GM12878 (cell line): ENCODE data around the gene ITGB5. TPM values are rescaled to one million over a fixed set of nuclear protein-coding genes. Genes with fewer than 3 reads are reported as not detected.

Experiments
- ATAC-seq: fragments of 200-7000 bp; cut with Tn5 transposase; 3 replicates; pipeline ENCODE4 v1.9.1; 2020; ENCODE audit warnings: mild to moderate bottlenecking, moderate library complexity
- BruUV-seq: library from RNA; stranded (reverse); fragments of 400-500 nt; replicated peaks from 2 replicates; lab custom pipeline; 2021; lab: Mats Ljungman, UMichigan
- CTCF ChIA-PET: fragments of 300-600 bp; sonication (Branson Sonifier 250); formaldehyde crosslinking; extraction: SDS; loops from one replicate; lab custom pipeline; 2021; ENCODE audit warnings: inconsistent platforms; lab: Yijun Ruan, JAX
- POLR2A ChIA-PET: fragments of 350-600 bp; formaldehyde crosslinking; extraction: SDS; loops from one replicate; lab custom pipeline; 2021; ENCODE audit warnings: inconsistent platforms; lab: Charles Lee
- RAD21 ChIA-PET: fragments of 300-600 bp; sonication (Branson Sonifier 250); formaldehyde crosslinking; loops from one replicate; lab custom pipeline; 2023; ENCODE audit warnings: antibody characterized with exemption; ENCODE audit not compliant: unreplicated experiment; lab: Charles Lee
- SMC1A ChIA-PET: fragments of 300-600 bp; sonication (Branson Sonifier 250); formaldehyde crosslinking; loops from one replicate; lab custom pipeline; 2023; ENCODE audit not compliant: unreplicated experiment, uncharacterized antibody; lab: Charles Lee
- DNase-seq: peaks from one replicate; pipeline ENCODE4 v3.0.0-alpha.2; 2011; ENCODE audit warnings: low read depth, low spot score
- FAIRE-seq: peaks from 3 replicates; lab custom pipeline; 2011; peaks lifted over from hg19 to GRCh38; lab: Jason Lieb, UNC
- H2AFZ ChIP-seq: 2 replicates; pipeline ENCODE4 v1.6.0; 2011; ENCODE audit warnings: low read depth, low read length, control low read depth; ENCODE audit not compliant: control insufficient read depth
- H3K27ac ChIP-seq: 2 replicates; pipeline ENCODE4 v1.5.1; 2011; ENCODE audit warnings: control low read depth; ENCODE audit not compliant: control insufficient read depth, insufficient read depth
- H3K27me3 ChIP-seq, 2 experiments: replicated peaks in 1 of 2; 2 replicates each; pipeline versions ENCODE4 v1.6.0 to v1.6.1; 2011; ENCODE audit warnings: low read length in 1 of 2; ENCODE audit not compliant: control insufficient read depth in 2 of 2, insufficient read depth in 2 of 2
- H3K36me3 ChIP-seq, 2 experiments: 2 replicates each; pipeline ENCODE4 v1.5.1; 2011; ENCODE audit warnings: low read length in 1 of 2; ENCODE audit not compliant: control insufficient read depth in 2 of 2, insufficient read depth in 2 of 2
- H3K4me1 ChIP-seq: 2 replicates; pipeline ENCODE4 v1.6.1; 2011; ENCODE audit warnings: mild to moderate bottlenecking, low read length, moderate library complexity, mixed read lengths; ENCODE audit not compliant: control insufficient read depth, insufficient read depth
- H3K4me2 ChIP-seq: 2 replicates; pipeline ENCODE4 v1.6.0; 2011; ENCODE audit warnings: control low read depth; ENCODE audit not compliant: control insufficient read depth, insufficient read depth
- H3K4me3 ChIP-seq: fragments of 200-600 bp; sonication (generic); 2 replicates; pipeline ENCODE4 v1.5.1; 2016
- H3K79me2 ChIP-seq: 2 replicates; pipeline ENCODE4 v1.6.0; 2011; ENCODE audit warnings: low read length; ENCODE audit not compliant: control insufficient read depth, insufficient read depth
- H3K9ac ChIP-seq: 2 replicates; pipeline ENCODE4 v1.8.0; 2011; ENCODE audit warnings: low read length, control low read depth, mixed read lengths; ENCODE audit not compliant: control insufficient read depth, insufficient read depth
- H3K9me3 ChIP-seq: replicated peaks from 3 replicates; pipeline ENCODE4 v1.5.1; 2011; ENCODE audit warnings: mild to moderate bottlenecking, low read length; ENCODE audit not compliant: control insufficient read depth, insufficient read depth
- H4K20me1 ChIP-seq: 2 replicates; pipeline ENCODE4 v1.6.0; 2011; ENCODE audit not compliant: control insufficient read depth, insufficient read depth
- ASH2L ChIP-seq: fragments of 300-600, 200-600 bp; sonication (generic); IDR thresholded peaks from 2 replicates; pipeline ENCODE4 v1.6.1; 2017; ENCODE audit warnings: low read depth, mild to moderate bottlenecking, borderline replicate concordance
- BCL3 ChIP-seq: IDR thresholded peaks from 2 replicates; pipeline ENCODE4 v1.6.1; 2011; ENCODE audit warnings: borderline replicate concordance, low read depth, mild to moderate bottlenecking, moderate library complexity, low read length; ENCODE audit not compliant: insufficient read depth, poor library complexity, severe bottlenecking
- BRCA1 ChIP-seq: IDR thresholded peaks from 2 replicates; pipeline ENCODE4 v1.6.1; 2011; ENCODE audit warnings: low read depth, low read length, improper control_type of control experiment
- CBX3 ChIP-seq: fragments of 200-600 bp; sonication (generic); IDR thresholded peaks from 2 replicates; pipeline ENCODE4 v1.6.1; 2016; ENCODE audit warnings: low read depth, borderline replicate concordance
- FOXK2 ChIP-seq: fragments of 450-650 bp; IDR thresholded peaks from 2 replicates; pipeline ENCODE4 v1.6.1; 2017; ENCODE audit warnings: mild to moderate bottlenecking, moderate library complexity
- IRF3 ChIP-seq: fragments of 450-650 bp; IDR thresholded peaks from 2 replicates; pipeline ENCODE4 v1.6.1; 2014; ENCODE audit warnings: mild to moderate bottlenecking
- PBX3 ChIP-seq: IDR thresholded peaks from 2 replicates; pipeline ENCODE4 v1.6.1; 2011; ENCODE audit warnings: mild to moderate bottlenecking, low read depth, low read length, moderate library complexity; ENCODE audit not compliant: insufficient replicate concordance
- RAD21 ChIP-seq: IDR thresholded peaks from 2 replicates; pipeline ENCODE4 v1.6.1; 2011; ENCODE audit warnings: mild to moderate bottlenecking, low read depth, low read length, moderate library complexity; ENCODE audit not compliant: insufficient read depth
- SIN3A ChIP-seq: IDR thresholded peaks from 2 replicates; pipeline ENCODE4 v1.6.1; 2012; ENCODE audit warnings: low read depth, low read length, improper control_type of control experiment
- SKIL ChIP-seq: fragments of 450-650 bp; IDR thresholded peaks from 2 replicates; pipeline ENCODE4 v1.6.1; 2017; ENCODE audit warnings: mild to moderate bottlenecking, low read depth, inconsistent platforms; ENCODE audit not compliant: poor library complexity, severe bottlenecking
- SREBF1 ChIP-seq: IDR thresholded peaks from 2 replicates; pipeline ENCODE4 v1.6.1; 2012; ENCODE audit warnings: mild to moderate bottlenecking, low read length
- SREBF2 ChIP-seq: IDR thresholded peaks from 2 replicates; pipeline ENCODE4 v1.6.1; 2012; ENCODE audit warnings: mild to moderate bottlenecking, low read length
- ZNF24 ChIP-seq: fragments of 450-650 bp; IDR thresholded peaks from 2 replicates; pipeline ENCODE4 v1.6.1; 2017; ENCODE audit warnings: antibody characterized with exemption, mild to moderate bottlenecking
- WGBS: methylation state at CpG from one replicate; pipeline ENCODE4 v1.1.6; 2016; ENCODE audit warnings: low lambda C conversion rate; ENCODE audit not compliant: insufficient replicate concordance, insufficient coverage; ENCODE audit errors: missing lambda C conversion rate; 5-methylcytosine and 5-hydroxymethylcytosine counted together
- in situ Hi-C: fragments of 300-500 bp; cut with MboI; formaldehyde crosslinking; loops from 9 replicates; pipeline ENCODE4 v1.14.3; 2018; ENCODE audit warnings: mixed read lengths
- intact Hi-C: fragments of 100-400 bp; cut with micrococcal nuclease; formaldehyde crosslinking; loops from one replicate; pipeline ENCODE4 v1.14.2; 2022; ENCODE audit not compliant: unreplicated experiment
- polyA plus RNA-seq, 11 experiments: library from polyadenylated mRNA; depleted of rRNA in 4 of 11; unstranded in 6 of 11; stranded (reverse) in 5 of 11; fragments of >200 nt; fragmentation: Nextera tagmentation in 4 of 11; fragmentation: Illumina TruSeq in 1 of 11; extraction: Ambion mirVana in 4 of 11; extraction: Trizol in 1 of 11; gene quantifications; 1 replicate in 1 of 11; 2 replicates in 10 of 11; pipeline versions ENCODE4 v1.2.1 to v1.2.3, GENCODE V29; 2011 to 2016; ENCODE audit warnings: inconsistent platforms in 2 of 11, missing spikeins in 2 of 11, low read depth in 1 of 11
- total RNA-seq, 4 experiments: library from RNA; depleted of rRNA in 3 of 4; stranded (reverse); fragments of >200 nt in 3 of 4; fragmentation: Illumina TruSeq in 1 of 4; extraction: Trizol in 1 of 4; gene quantifications; 2 replicates each; pipeline versions ENCODE4 v1.2.1 to v1.2.3, GENCODE V29; 2013 to 2021

ITGB5 gene
- total and polyA plus RNA-seq, 10 of the 15 experiments (the other 5 are each of a cell fraction or from before 2014, with no cell fraction given) = 0.05 to 10.0 (median 0.83) TPM; not detected in 2

GRCh38 chr3:124851905-124852304 lies 35.3 kb downstream of the ITGB5 start (continued):
- TF ChIP-seq BRCA1 (no peak), SIN3A (no peak)

GRCh38 chr3:124851136-124851535 lies 36.0 kb downstream of the ITGB5 start:
- WGBS = 13% methylated on average over 3 of the region's 3 CpGs
- ATAC-seq (no peak), DNase-seq (no peak), FAIRE-seq (no peak)
- ChIA-PET SMC1A (interaction anchor here (1.7 kb wide), 1 partner anchor 11 kb away, joined by 6 read pairs; no protein-coding TSS in a partner anchor), CTCF (interaction anchor here (0.7 kb wide), 1 partner anchor 11 kb away, joined by 3 read pairs; no protein-coding TSS in a partner anchor), RAD21 (no interaction called here), POLR2A (no interaction called here)
- no peaks in the 10 kb centered on the region for H3K36me3 ChIP-seq
- no TSS peak for BruUV-seq
- H4K20me1 ChIP-seq = no peaks in the 10 kb centered on the region
- no peak overlapping the region for H3K4me2 ChIP-seq
- no peaks in the 10 kb centered on the region for H3K4me1 ChIP-seq
- H3K9ac ChIP-seq = no peak overlapping the region
- no peaks in the 10 kb centered on the region for H3K79me2 ChIP-seq
- in situ Hi-C loops = no loop called here
- H3K27ac ChIP-seq = no peak overlapping the region
- no peaks in the 10 kb centered on the region for H3K27me3 ChIP-seq
- TF ChIP-seq IRF3 = no peak
- no peak for TF ChIP-seq ZNF24
- no peak for TF ChIP-seq SREBF2
- no peak for TF ChIP-seq RAD21
- TF ChIP-seq SREBF1 = no peak
- no peak for TF ChIP-seq FOXK2
- no peak for TF ChIP-seq PBX3
- TF ChIP-seq ASH2L = no peak
- TF ChIP-seq CBX3 = no peak
- no peak for TF ChIP-seq BCL3
- no peak for TF ChIP-seq SKIL
- H2AFZ ChIP-seq = no peak overlapping the region
- no peak overlapping the region for H3K4me3 ChIP-seq
- intact Hi-C loops = no loop called here
- H3K9me3 ChIP-seq = no peaks in the 10 kb centered on the region
